NCI-H1417 (cell line): Measurements from ENCODE around the gene CCN6.

Experiments
- DNase-seq, 3 experiments: peaks; one replicate each; lab custom pipeline; 2025; lab: John Stamatoyannopoulos, UW

Gene CCN6

GRCh38 chr6:112054001-112054400, at the start of gene CCN6:
Gene CCN6 (plus strand): TSS chr6:112054104. CDS start chr6:112054358, 254 bp downstream.
- DNase-seq: no peak

GRCh38 chr6:112004201-112005012, 49.5 kb upstream of the CCN6 start:
- peak in 2 of 3 experiments; percentile 13 to 53 for DNase-seq

- DNase-seq: no peak
Measured at GRCh38 chr6:112005013-112005371, 48.9 kb upstream of the CCN6 start.

- peak in 1 of 3 experiments; percentile 20 for DNase-seq
Measured at GRCh38 chr6:112007254-112007653, 46.6 kb upstream of the CCN6 start.

GRCh38 chr6:112007805-112008204, 46.1 kb upstream of the CCN6 start:
- DNase-seq: no peak

GRCh38 chr6:112008482-112008881, 45.4 kb upstream of the CCN6 start:
- DNase-seq: no peak

- DNase-seq: no peak
Measured at GRCh38 chr6:112010328-112010727, 43.6 kb upstream of the CCN6 start.

GRCh38 chr6:112013051-112013450, 40.9 kb upstream of the CCN6 start:
- no peak for DNase-seq

- no peak for DNase-seq
Measured at GRCh38 chr6:112014483-112014882, 39.4 kb upstream of the CCN6 start.

GRCh38 chr6:112015725-112016124, 38.2 kb upstream of the CCN6 start:
- DNase-seq: no peak

GRCh38 chr6:112016320-112016719, 37.6 kb upstream of the CCN6 start:
- DNase-seq: no peak

- DNase-seq: no peak
Measured at GRCh38 chr6:112017169-112017568, 36.7 kb upstream of the CCN6 start.

GRCh38 chr6:112017760-112018537, 36.0 kb upstream of the CCN6 start:
- DNase-seq: no peak

- DNase-seq: peak in 1 of 3 experiments; percentile 10
Measured at GRCh38 chr6:112018619-112019416, 35.1 kb upstream of the CCN6 start.

GRCh38 chr6:112019589-112019988, 34.3 kb upstream of the CCN6 start:
- DNase-seq: no peak

- DNase-seq: no peak
Measured at GRCh38 chr6:112021691-112022310, 32.1 kb upstream of the CCN6 start.

GRCh38 chr6:112022749-112023148, 31.2 kb upstream of the CCN6 start:
- no peak for DNase-seq

GRCh38 chr6:112024464-112024863, 29.4 kb upstream of the CCN6 start:
- DNase-seq: no peak

- DNase-seq: no peak
Measured at GRCh38 chr6:112026933-112027332, 27.0 kb upstream of the CCN6 start.

GRCh38 chr6:112027942-112028674, 25.8 kb upstream of the CCN6 start:
- no peak for DNase-seq
